ENCODE results near the gene RGS16.
"Not testable (repeated sequence)": the region's sequence is repeated elsewhere in the genome, so short reads cannot be mapped to it uniquely, and the experiment has no call there.

Gene RGS16

DNA sequence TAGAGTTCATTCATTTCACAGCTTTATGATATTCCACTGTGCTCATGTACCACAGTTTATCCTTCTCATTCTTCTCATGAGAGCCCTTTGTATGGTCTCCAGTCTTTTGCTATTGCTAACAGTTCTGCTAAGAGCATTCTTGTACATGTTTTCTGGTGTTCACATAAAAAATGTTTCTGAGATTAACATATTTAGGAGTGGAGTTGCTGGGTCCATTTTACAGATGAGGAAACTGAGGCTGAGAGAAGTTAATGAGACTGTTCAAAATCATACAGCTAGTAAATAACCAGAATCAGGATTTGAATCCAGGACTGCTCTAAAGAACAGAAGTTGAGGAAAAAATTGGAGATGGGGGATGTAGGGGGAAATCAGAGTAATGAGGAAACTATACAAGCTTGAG lies 28.8 kb upstream of the RGS16 start:
- H3K4ac ChIP-seq (ENCODE audit: low read depth in 1 of 2, low read length in 2 of 2) = no peak overlapping the region
- no peak overlapping the region for H4K8ac ChIP-seq (ENCODE audit: low read length)
- H3K9me3 ChIP-seq (ENCODE audit: control insufficient read depth, low read length) = no peaks in the 10 kb centered on the region
- no peak overlapping the region for H2BK15ac ChIP-seq (ENCODE audit: low read depth, poor library complexity, severe bottlenecking)
- H3K23ac ChIP-seq (ENCODE audit: low read length in 2 of 2) = no peak overlapping the region
- H3K9ac ChIP-seq (ENCODE audit: low read length) = no peak overlapping the region
- no peak overlapping the region for H3K14ac ChIP-seq (ENCODE audit: low read length in 2 of 2)
- no peak overlapping the region for H3K18ac ChIP-seq (ENCODE audit: low read depth in 1 of 2, low read length in 2 of 2)
- peaks cover 3% of the 10 kb centered on the region for H3K4me1 ChIP-seq (ENCODE audit: control insufficient read depth, insufficient read depth, low read depth, low read length)
- no peak overlapping the region for H2BK5ac ChIP-seq (ENCODE audit: low read depth, low read length, poor library complexity, severe bottlenecking)
- no peak overlapping the region for H3K4me2 ChIP-seq (ENCODE audit: low read length, poor library complexity, severe bottlenecking)
- no peak overlapping the region for H2AFZ ChIP-seq (ENCODE audit: low read depth, low read length)
- no peak overlapping the region for H4K91ac ChIP-seq (ENCODE audit: low read length)
- H3K36me3 ChIP-seq (ENCODE audit: control insufficient read depth in 1 of 2, insufficient read depth in 2 of 2, low read depth in 1 of 2, low read length in 2 of 2) = no peaks in the 10 kb centered on the region
- no peak overlapping the region for H2BK120ac ChIP-seq (ENCODE audit: low read depth, low read length)
- H3K27me3 ChIP-seq (ENCODE audit: control insufficient read depth in 1 of 2, insufficient read depth in 1 of 2, low read length in 2 of 2) = peaks cover 7 to 9% of the 10 kb centered on the region in 2 experiments
- no peaks in the 10 kb centered on the region for H3K79me1 ChIP-seq (replicated peaks; ENCODE audit: low read length, poor library complexity, severe bottlenecking)
- no peak overlapping the region for H2AK5ac ChIP-seq (ENCODE audit: low read length, severe bottlenecking)
- peak overlapping the region in 1 of 2 experiments; percentile 54 for H2BK12ac ChIP-seq (ENCODE audit: low read length in 2 of 2)
- H3K27ac ChIP-seq (ENCODE audit: low read length, poor library complexity, severe bottlenecking) = no peak overlapping the region
- no peak for DNase-seq
- H3K4me3 ChIP-seq (ENCODE audit: insufficient read depth in 1 of 2, low read depth in 1 of 2, low read length in 2 of 2) = no peak overlapping the region

DNA sequence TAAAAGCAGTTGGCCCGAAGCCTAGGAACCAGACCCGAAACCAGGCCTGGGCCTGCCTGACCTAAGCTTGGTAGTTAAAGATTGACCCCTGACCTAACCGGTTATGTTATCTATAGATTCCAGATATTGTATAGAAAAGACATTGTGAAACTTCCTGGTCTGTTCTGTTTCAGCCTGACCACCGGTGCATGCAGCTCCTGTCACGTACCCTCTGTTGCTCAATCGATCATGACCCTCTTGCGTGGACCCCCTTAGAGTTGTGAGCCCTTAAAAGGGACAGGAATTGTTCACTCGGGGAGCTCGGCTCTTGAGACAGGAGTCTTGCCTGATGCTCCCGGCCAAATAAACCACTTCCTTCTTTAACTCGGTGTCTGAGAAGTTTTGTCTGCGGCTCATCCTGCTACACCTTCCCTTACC lies 28.3 kb upstream of the RGS16 start:
- not testable (repeated sequence) for H4K91ac ChIP-seq (ENCODE audit: low read length); H2BK15ac ChIP-seq (ENCODE audit: low read depth, poor library complexity, severe bottlenecking); H3K79me1 ChIP-seq (replicated peaks; ENCODE audit: low read length, poor library complexity, severe bottlenecking); H3K4me1 ChIP-seq (ENCODE audit: control insufficient read depth, insufficient read depth, low read depth, low read length); H3K4me3 ChIP-seq (ENCODE audit: insufficient read depth in 1 of 2, low read depth in 1 of 2, low read length in 2 of 2); H2AK5ac ChIP-seq (ENCODE audit: low read length, severe bottlenecking); H3K9ac ChIP-seq (ENCODE audit: low read length); H2AFZ ChIP-seq (ENCODE audit: low read depth, low read length); H3K9me3 ChIP-seq (ENCODE audit: control insufficient read depth, low read length); H2BK120ac ChIP-seq (ENCODE audit: low read depth, low read length); H2BK12ac ChIP-seq (ENCODE audit: low read length in 2 of 2); H3K36me3 ChIP-seq (ENCODE audit: control insufficient read depth in 1 of 2, insufficient read depth in 2 of 2, low read depth in 1 of 2, low read length in 2 of 2); H3K27ac ChIP-seq (ENCODE audit: low read length, poor library complexity, severe bottlenecking); H3K14ac ChIP-seq (ENCODE audit: low read length in 2 of 2); H3K18ac ChIP-seq (ENCODE audit: low read depth in 1 of 2, low read length in 2 of 2); H3K27me3 ChIP-seq (ENCODE audit: control insufficient read depth in 1 of 2, insufficient read depth in 1 of 2, low read length in 2 of 2); H3K4me2 ChIP-seq (ENCODE audit: low read length, poor library complexity, severe bottlenecking); H2BK5ac ChIP-seq (ENCODE audit: low read depth, low read length, poor library complexity, severe bottlenecking); DNase-seq; H3K23ac ChIP-seq (ENCODE audit: low read length in 2 of 2); H3K4ac ChIP-seq (ENCODE audit: low read depth in 1 of 2, low read length in 2 of 2); H4K8ac ChIP-seq (ENCODE audit: low read length)
- 11% methylated on average over 8 of the region's 12 CpGs for WGBS

DNA sequence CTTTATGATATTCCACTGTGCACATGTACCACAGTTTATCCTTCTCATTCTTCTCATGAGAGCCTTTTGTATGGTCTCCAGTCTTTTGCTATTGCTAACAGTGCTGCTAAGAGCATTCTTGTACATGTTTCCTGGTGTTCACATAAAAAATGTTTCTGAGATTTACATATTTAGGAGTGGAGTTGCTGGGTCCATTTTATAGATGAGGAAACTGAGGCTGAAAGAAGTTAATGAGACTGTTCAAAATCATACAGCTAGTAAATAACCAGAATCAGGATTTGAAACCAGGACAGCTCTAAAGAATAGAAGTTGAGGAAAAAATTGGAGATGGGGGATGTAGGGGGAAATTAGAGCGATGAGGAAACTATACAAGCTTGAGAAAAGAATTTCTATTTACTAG lies 27.8 kb upstream of the RGS16 start:
- Histone ChIP-seq H2BK120ac (ENCODE audit: low read depth, low read length) (no peak overlapping the region), H2BK5ac (ENCODE audit: low read depth, low read length, poor library complexity, severe bottlenecking) (no peak overlapping the region), H3K4me2 (ENCODE audit: low read length, poor library complexity, severe bottlenecking) (no peak overlapping the region), H3K23ac (ENCODE audit: low read length in 2 of 2) (no peak overlapping the region), H3K14ac (ENCODE audit: low read length in 2 of 2) (no peak overlapping the region), H3K79me1 (replicated peaks; ENCODE audit: low read length, poor library complexity, severe bottlenecking) (no peaks in the 10 kb centered on the region), H3K27me3 (ENCODE audit: control insufficient read depth in 1 of 2, insufficient read depth in 1 of 2, low read length in 2 of 2) (peaks cover 3 to 10% of the 10 kb centered on the region in 2 experiments), H2BK15ac (ENCODE audit: low read depth, poor library complexity, severe bottlenecking) (no peak overlapping the region), H4K8ac (ENCODE audit: low read length) (no peak overlapping the region), H3K4me1 (ENCODE audit: control insufficient read depth, insufficient read depth, low read depth, low read length) (peaks cover 3% of the 10 kb centered on the region), H3K9me3 (ENCODE audit: control insufficient read depth, low read length) (no peaks in the 10 kb centered on the region), H3K4me3 (ENCODE audit: insufficient read depth in 1 of 2, low read depth in 1 of 2, low read length in 2 of 2) (no peak overlapping the region), H2AK5ac (ENCODE audit: low read length, severe bottlenecking) (no peak overlapping the region), H3K27ac (ENCODE audit: low read length, poor library complexity, severe bottlenecking) (no peak overlapping the region), H3K36me3 (ENCODE audit: control insufficient read depth in 1 of 2, insufficient read depth in 2 of 2, low read depth in 1 of 2, low read length in 2 of 2) (no peaks in the 10 kb centered on the region), H3K18ac (ENCODE audit: low read depth in 1 of 2, low read length in 2 of 2) (no peak overlapping the region), H3K9ac (ENCODE audit: low read length) (no peak overlapping the region), H2AFZ (ENCODE audit: low read depth, low read length) (no peak overlapping the region), H4K91ac (ENCODE audit: low read length) (no peak overlapping the region), H3K4ac (ENCODE audit: low read depth in 1 of 2, low read length in 2 of 2) (no peak overlapping the region), H2BK12ac (ENCODE audit: low read length in 2 of 2) (no peak overlapping the region)
- DNase-seq = no peak
- WGBS = 100% methylated on average over 1 of the region's 1 CpG

DNA sequence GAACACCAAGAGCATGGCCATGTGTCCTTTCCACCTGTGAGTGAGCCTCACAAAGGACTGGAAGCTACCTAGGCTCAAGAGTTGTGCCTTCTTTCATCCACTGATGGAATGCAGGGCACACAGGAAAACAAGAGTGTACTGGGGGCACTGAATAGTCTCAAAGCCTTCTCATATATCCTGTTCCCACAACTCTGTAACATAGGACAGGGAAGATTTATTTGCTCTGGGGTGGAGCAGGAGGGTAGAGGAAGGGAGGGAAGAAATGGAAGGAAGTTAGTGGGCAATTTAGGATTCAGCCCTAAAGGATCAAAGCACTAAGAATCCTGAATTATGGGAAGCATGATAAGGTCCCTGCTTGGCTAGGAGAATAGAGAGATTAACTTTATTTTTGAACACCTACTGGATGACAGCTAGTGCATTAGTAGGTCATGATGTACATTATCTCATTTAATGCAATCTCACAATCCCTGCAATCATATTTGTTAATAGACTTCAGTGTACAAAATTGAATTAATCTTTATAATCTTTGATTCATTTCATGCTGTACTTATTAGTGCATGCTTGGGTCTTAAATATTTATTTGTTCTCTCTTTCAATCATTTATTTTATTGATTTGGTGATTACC lies 27.0 kb upstream of the RGS16 start:
- Histone ChIP-seq H3K9ac (ENCODE audit: low read length) (no peak overlapping the region), H2BK15ac (ENCODE audit: low read depth, poor library complexity, severe bottlenecking) (no peak overlapping the region), H2BK12ac (ENCODE audit: low read length in 2 of 2) (peak overlapping the region; percentile 77 to 83), H3K18ac (ENCODE audit: low read depth in 1 of 2, low read length in 2 of 2) (peak overlapping the region in 1 of 2 experiments; percentile 59), H2BK5ac (ENCODE audit: low read depth, low read length, poor library complexity, severe bottlenecking) (no peak overlapping the region), H3K4me3 (ENCODE audit: insufficient read depth in 1 of 2, low read depth in 1 of 2, low read length in 2 of 2) (no peak overlapping the region), H2BK120ac (ENCODE audit: low read depth, low read length) (no peak overlapping the region), H3K23ac (ENCODE audit: low read length in 2 of 2) (no peak overlapping the region), H3K79me1 (replicated peaks; ENCODE audit: low read length, poor library complexity, severe bottlenecking) (no peaks in the 10 kb centered on the region), H3K9me3 (ENCODE audit: control insufficient read depth, low read length) (no peaks in the 10 kb centered on the region), H3K14ac (ENCODE audit: low read length in 2 of 2) (peak overlapping the region in 1 of 2 experiments; percentile 35), H2AFZ (ENCODE audit: low read depth, low read length) (no peak overlapping the region), H3K27me3 (ENCODE audit: control insufficient read depth in 1 of 2, insufficient read depth in 1 of 2, low read length in 2 of 2) (peaks cover 3 to 12% of the 10 kb centered on the region in 2 experiments), H3K27ac (ENCODE audit: low read length, poor library complexity, severe bottlenecking) (no peak overlapping the region), H3K4me2 (ENCODE audit: low read length, poor library complexity, severe bottlenecking) (no peak overlapping the region), H4K91ac (ENCODE audit: low read length) (no peak overlapping the region), H3K36me3 (ENCODE audit: control insufficient read depth in 1 of 2, insufficient read depth in 2 of 2, low read depth in 1 of 2, low read length in 2 of 2) (no peaks in the 10 kb centered on the region), H3K4ac (ENCODE audit: low read depth in 1 of 2, low read length in 2 of 2) (peak overlapping the region in 1 of 2 experiments; percentile 15), H2AK5ac (ENCODE audit: low read length, severe bottlenecking) (no peak overlapping the region), H4K8ac (ENCODE audit: low read length) (peak overlapping the region; percentile 63), H3K4me1 (ENCODE audit: control insufficient read depth, insufficient read depth, low read depth, low read length) (peaks cover 3% of the 10 kb centered on the region)
- DNase-seq = no peak

All from mesenchymal stem cell (in vitro differentiated cells and primary cell).